ENCODE results near the gene SCN4A.
"Not testable (repeated sequence)": the region's sequence is repeated elsewhere in the genome, so short reads cannot be mapped to it uniquely, and the experiment has no call there.

SCN4A gene

DNA sequence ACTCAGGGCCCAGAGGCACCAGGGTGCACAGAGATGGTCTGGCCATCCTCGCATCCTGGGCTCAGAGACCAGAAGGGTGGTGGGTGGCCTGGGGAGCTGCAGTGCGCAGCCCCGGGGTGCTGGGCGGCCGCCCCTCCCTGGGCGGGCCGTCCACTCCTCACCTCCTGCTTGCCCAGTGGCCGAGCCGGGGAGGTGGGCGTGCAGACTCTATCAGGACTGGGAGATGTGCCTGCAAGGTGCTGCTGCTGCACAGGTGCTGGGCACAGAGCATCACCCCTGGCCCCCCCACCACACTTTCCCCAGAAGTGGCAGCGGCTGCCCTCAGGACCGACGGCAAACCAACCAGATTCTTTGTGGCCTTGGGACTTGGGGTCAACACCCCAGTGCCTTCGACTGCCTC lies at the start of gene SCN4A:
Gene SCN4A (minus strand): TSS at position 123 of the 400 bp plus-strand sequence. CDS start 77 bp downstream, at position 46.
- no peak for DNase-seq

DNA sequence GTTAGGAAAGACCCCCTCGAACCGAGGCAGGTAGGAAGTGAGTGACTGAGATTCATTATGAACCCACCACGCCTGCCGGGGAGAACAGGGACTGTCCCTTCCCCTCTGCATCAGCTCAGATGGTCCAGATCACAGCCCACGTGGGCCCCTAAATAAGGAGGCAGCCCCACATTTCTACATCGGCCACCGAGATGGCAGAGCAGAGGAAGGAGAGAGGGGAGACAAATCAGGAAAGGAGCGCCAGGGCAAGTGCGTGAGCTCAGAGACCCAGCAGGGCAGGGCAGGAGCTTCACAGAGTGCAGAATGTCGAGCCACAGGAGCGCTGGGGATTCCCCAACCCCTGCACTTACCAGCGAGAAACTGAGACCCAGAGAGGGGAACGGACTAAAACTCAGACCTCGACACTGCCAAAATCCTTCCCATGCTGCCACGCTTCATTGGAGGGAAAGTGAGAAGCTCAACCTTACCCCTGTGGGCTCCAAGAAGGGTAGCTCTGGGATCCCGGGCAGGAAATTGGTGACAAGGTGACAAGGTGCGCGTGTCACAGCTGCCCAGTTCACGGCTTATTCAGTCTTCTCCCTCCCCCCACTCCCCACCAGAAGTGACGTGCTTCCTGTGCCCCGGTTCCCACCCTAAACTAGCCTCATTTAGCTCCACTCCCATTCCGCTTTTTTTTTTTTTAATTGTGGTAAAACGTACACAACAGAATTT lies 47.5 kb upstream of the SCN4A start, which contains the start of gene ICAM2:
Gene ICAM2 (minus strand): TSS at position 578 of the 711 bp plus-strand sequence. CDS start 13,942 bp downstream, outside the sequence.
- peak; percentile 89 for DNase-seq

DNA sequence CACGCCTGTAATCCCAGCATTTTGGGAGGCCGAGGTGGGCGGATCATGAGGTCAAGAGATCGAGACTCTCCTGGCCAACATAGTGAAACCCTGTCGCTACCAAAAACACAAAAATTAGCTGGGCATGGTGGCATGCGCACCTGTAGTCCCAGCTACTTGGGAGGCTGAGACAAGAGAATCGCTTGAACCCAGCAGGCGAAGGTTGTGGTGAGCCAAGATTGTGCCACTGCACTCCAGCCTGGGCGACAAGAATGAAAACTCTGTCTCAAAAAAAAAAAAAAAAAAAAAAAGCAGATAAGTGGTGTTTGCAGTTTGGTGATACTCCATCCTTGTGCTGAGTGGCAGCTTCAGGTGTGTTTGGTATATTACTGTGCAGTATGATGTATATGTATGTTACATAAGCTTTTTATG lies 46.8 kb upstream of the SCN4A start:
- not testable (repeated sequence) for DNase-seq

DNA sequence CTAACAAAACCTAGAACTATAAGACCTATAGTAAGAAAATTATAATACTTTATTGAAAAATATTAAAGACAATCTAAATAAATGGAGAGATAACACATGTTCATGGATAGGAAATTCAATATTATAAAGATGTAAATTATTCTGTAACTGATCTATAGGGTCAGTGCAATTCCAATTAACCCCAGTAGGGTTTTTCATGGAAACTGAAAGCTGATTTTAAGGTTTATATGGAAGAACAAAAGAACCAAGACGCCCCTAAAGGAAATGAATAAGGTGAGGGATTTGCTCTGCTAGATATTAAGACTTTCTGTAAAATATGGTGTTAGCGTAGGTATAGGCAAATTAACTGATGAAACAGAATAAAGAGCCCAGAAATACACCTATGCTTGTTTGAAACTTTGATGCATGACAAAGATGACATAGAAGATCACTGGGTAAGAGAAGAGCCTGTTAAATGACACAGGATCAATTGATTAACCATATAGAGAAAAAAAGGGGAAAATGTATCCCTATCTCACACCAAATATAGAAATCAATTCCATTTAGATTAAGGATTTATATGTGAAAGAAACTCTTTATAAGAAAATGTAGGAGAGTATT lies 44.8 kb upstream of the SCN4A start:
- no peak for DNase-seq

DNA sequence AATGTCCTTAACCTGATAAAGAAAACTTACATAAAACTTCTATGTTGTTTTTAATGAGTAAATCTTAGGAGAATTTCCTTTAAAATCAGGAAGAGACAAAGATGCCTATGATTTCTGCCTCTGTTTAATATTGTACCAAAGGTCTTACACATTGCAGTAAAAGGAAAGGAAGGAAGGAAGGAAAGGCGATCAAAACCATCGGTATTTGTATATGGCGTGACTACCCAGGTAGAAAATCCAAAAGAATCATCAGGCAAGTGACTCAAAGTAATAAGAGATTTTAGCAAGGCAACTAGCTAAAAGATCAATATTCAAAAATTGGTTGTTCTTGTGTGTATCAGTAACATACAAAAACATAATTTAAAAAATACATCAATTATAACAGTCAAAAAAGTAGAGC lies 44.3 kb upstream of the SCN4A start:
- DNase-seq, result no peak

DNA sequence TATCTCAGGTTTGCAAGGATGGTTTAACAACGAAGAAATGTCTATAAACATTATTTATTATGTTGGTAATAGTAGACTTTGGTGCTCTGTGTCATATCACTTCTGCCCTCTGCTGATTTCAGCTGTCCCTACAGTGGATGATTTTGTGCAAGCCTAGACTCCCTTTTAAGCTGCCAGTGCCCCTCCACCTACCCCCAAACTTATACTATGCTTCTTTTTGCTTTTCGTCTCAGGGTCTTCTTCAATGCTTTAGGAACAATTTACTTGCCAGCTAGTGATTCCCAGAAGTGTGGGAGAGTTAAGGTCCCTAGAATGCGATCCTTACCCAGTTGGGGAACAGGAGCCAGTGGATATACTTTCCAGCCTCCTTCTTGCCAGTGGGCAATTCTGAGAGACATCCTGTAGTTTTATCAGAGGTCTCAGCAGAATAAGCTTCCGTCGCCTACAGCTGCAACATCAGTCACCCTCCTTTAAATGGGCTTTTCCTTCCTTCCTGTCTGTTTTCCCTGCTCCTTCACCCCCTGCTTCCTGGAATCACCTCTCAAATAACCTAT lies 43.6 kb upstream of the SCN4A start:
- DNase-seq, result no peak

DNA sequence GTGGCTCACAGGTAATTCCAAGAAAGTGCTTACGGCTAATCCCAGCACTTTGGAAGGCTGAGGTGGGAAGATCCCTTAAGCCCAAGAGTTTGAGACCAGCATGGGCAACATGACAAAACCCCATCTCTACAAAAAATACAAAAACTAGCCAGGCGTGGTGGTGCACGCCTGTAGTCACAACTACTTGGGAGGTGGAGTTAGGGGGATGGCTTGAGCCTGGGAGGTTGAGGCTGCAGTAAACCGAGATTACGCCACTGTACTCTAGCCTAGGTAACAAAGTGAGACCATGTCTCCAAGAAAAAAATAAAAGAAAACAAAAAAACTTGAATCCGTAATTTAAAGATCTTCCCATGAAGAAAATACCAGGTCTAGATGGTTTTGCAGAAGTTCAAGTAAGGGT lies 42.7 kb upstream of the SCN4A start:
- DNase-seq, result no peak

DNA sequence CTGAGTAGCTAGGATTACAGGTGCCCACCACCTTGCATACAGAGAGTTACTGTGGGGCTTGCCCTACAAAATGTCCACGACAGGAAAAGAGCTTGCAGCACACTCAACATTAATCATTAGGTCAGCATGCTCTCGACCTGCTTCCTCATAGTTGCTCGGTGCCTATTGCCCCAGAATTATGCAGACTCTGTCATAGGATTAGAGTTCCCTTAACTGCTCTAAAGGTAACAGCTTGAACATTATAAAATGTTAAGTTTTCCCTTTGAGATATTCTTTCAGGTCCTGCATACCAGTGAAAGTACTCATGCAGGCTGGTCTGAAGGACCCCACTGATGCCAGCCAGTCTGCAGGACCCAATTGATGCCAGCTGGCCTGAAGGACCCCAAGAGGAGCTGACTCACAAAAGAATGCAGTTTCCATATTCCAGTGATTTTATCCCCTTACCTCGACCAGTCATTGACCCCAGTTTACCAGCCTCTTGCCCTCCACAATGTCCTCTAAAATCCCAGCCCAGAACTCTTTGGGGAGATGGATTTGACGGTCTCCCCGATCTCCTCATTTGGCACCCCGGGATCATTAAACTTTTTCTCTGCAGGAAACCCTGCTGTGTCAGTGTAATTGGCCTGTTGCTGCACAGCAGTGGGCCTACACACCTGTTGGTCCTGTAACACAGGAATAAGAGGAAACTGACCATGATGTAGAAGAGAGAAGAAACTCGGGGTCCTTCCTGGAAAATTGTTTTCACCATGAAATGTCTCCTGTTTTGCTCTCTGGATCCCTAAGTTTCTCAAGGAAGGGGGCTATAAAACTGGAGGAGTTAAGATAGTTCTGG lies 37.1 kb upstream of the SCN4A start:
- DNase-seq, result no peak

DNA sequence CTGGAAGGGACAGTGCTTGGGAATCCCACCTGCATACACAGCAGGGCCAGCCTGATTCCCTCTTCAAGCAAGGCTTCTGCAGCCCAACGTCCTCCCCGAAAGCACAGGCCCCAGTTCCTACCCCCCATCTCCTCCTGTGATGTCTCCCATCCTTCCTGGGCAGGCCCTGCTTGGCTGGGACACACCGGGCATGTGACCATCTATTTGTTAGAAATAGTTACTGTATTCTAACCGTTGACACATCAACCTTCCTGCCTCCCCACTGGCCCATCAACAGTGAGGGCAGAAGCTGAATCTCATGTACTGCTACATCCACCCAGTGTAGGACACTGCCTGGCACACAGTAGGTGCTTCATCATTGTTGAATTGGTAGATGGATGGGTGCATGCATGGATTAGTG lies 36.1 kb upstream of the SCN4A start:
- no peak for DNase-seq

DNA sequence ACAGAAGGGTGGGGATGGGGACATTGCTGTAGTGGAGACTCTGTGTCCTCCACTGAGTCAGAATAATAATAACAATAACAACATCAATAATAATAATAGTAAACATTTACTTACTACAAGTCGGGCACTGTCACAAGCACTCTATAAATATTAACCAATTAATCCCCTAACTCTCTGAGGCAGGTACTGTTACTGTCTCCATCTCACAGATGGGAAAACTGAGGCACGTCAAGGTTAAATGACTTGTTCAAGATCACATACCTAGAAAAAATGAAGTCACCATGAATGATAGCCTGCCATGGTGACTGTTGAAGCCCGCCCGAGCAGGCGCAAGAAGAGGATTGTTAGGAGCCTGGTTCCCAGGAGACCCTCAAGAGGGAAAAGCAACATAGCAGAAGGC lies 35.6 kb upstream of the SCN4A start:
- DNase-seq, result no peak

DNA sequence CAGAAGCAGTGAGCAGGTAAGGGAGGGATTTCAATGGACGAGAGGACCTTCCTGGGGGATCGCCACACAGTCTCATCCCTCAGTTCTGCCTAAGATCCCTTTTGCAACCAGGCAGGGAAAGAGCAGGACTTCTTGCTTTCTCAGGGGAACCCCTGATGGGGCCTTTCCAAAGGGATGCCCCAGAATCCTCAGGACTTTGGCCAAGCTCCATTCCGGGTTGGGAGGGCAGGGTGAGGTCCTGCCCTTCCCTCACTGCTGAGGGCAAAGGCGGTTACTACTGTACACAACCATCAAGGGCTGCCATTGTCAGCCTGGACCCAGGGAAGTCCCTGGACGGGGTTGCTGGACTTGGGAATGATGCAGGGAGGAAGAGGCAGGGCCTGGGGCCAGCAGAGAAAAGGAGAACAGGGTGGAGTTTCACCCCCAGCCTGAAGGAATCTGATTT lies 35.1 kb upstream of the SCN4A start:
- no peak for DNase-seq

DNA sequence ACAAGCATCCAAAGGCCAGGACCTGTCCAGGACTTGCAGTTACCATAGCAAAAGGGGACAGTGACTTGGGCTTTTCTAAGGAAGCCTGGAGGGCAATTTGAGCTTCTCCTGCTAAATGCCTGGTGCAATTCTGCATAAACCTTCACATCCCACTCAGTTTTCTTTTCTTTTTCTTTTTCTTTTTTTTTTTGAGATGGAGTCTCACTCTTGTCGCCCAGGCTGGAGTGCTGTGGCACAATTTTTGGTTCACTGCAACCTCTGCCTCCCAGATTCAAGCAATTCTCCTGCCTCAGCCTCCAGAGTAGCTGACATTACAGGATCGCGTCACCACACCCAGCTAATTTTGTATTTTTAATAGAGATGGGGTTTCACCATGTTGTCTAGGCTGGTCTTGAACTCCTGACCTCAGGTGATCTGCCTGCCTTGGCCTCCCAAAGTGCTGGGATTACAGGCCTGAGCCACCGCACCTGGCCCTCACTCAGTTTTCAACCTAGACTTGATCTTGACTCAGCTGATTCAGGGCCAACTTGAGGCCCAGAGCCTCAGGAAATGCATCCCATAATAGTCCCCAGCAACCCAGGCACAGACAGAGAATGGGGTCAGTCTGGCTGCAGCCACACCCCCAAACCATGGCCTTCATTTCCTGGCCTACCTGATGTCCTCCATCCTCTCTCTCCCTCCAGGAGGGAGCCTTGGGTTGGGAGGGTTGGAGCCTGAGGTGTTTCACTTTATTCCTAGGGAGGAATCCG lies 34.5 kb upstream of the SCN4A start:
- DNase-seq, result not testable (repeated sequence)

DNA sequence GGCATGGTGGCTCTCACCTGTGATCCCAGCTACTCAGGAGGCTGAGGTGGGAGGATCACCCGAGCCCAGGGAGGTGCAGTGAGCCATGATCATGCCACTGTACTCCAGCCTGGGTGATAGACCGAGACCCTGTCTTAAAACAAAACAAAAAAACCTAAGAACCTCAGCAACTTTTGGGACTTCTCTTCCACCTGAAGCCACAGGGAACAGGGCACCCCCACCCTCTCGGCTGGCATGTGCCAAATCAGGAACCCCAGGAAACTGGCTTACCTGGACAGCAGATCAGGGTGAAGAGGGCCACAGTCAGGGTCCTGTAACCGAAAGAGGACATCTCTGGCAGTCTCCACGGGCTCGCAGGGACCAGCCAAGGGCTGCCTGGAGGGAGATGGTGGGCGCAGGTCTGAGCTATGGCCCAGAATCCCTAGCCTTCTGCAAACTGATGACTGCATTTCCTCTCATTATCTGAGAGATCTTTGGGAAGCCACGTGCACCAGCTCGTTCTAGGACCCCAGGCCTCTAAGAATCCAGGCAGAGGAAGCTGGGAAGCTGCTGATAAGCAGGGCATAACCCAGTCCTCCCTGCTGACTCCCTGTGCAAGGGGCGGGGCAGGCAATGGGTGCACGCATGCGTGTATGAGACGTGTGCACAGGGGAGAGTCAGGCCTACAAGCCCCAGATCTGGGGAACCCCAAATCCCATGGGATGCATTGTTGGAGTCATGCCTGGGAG lies 33.8 kb upstream of the SCN4A start:
- no peak for DNase-seq

DNA sequence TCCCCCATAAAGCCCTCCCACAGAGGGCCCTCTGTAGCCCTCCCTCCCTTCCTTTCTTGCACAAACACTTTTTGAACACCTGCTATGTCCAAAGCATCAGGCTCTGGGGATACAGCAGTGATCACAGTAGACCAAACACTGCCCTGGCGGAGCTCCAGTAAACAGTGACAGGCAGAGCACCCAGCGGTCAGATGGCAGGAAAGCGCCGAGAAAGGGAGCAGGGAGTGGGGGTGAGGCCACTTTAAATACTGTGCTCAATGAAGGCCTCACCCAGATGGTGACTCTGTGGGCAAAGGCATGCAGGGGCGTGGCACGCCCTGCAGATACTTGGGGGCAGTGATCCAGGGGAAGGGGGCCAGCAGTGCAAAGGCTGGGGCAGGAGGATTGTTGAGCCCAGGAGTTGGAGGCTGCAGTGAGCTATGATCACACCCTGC lies 33.0 kb upstream of the SCN4A start:
- no peak for DNase-seq

DNA sequence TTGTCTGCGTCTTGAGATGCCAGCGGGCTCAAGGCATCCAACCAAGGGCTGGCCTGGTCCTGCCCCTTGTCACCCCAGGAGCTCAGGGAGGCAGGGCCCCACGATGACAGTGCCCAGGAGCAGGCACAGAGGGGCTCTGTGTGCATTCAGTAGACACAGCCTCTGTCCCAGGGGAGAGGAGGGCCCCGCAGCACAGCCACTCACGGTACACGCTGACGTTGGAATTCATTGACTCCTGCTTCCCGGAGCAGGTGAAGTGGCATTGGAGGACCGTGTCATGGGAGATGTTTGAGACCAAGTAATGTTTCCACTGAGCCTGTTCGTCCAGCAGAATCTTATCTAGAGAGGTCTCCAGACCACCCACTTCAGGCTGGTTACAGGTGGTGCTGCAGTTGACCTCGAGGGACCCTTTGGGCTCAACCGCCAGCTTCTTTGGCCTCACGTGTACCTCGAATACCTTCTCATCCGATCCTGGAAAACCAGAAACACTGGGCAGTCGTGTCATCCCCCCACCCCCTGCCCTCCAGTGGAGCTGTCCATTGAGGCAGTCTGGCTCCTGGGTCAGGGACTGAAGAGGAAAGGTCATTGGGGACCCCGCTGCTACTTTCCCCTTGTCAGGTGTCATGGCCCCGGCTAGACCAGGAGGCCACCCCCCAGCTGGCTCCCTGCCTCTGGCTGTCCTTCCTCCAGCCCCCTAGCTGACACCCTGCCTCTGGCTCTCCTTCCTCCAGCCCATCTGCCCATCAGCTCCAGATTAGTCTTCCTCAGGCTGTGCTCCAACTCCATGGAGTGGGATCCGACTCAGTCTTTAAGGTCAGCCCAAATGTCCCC lies 32.4 kb upstream of the SCN4A start:
- no peak for DNase-seq

DNA sequence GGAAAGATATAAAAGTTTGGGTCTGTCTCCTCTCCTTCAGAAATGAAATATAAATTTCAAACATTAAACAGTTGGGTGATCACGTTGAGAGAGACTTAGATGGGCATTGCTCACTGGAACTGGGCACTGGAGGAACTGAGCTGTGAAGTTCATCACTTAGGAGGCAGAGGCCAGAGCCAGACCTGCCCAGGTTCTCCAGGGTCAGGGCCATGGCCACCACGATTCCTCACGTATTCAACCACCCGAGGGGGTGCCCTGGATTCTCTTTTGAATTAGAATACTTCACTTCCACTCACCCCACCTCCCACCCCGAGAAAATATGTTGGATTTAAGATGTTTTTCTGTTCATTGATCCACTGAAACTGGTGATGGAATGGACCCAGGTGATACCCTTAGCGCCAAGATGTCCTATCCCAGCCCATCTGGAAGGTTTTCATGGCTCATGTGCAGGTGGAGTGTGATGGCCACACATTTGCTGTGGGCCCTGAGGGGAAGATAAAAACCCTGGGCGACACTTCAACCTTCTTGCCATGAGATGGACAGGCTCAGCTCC lies 31.6 kb upstream of the SCN4A start:
- no peak for DNase-seq

DNA sequence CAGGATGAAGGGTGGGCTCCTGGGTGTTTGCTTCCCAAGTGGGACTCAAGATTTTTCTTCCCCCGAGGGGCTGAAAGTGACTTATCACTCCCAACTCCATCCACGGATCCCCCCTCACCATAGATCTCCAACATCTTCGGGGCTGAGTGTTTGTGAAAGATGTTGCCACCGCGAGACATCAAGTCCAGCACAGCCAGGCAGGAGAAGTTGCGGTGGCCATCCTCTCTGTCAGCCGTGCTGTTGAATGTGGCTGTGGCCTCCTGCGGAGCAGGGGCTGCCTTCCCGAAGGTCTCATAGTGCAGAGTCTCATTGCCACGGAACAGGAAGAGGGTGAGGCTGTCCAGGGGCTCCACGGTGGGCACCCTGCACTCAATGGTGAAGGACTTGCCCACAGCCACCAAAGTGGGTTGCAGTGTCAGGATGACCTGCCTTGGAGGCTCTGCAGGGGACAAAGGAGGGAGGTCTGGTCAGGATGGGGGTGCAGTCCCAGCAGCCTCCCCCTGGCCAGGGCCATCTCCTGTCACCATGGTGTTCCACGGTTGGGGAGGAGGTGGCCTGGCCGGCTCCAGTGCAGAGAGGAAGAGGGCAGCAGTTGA lies 30.9 kb upstream of the SCN4A start:
- no peak for DNase-seq

DNA sequence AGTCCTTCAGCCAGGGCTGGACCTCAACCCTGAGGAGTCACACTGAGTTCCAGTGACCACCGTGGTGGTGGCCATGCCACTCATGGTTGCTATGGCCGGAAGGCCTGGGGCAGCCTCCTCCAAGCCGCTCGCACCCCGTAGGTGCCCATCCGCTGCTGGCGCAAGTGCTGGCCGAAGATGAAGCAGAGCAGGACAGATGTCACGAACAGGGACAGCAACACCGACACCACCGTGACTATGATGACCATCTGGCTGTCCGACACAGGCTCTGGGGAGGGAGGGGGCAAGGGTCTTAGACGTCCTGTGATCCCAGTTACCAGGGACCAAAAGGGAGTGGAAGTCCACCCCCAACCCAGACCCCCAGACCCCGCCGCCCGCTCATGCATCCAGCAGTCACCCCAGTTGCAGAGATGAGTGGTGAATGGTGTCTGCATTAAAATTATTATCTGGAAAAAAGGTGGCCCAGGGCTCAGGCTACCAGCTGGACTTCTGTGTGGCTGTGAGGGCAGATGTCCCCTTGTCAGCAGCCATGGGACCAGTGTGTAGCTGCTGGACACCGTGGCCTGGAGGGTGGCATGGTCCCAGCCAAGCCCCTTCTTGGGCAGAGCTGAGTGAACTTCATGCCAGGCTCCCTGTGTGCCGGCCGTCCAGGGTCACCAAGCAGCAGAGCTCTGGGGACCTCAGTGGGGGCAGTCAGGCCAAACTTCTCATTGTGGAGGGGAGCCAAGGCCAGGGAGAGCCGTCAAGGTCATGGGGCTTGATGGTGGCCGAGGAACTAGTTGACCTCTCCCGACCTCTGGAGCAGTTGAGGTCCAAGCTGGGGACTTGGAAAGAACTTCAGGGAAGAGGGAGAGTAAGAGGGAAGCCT lies 30.2 kb upstream of the SCN4A start:
- DNase-seq, result no peak

All from activated gamma-delta T cell treated with Interleukin-2 at 50 U/mL for 16 hours (primary cell).